DMS 273 treated with DMSO at 0.1 percent for 48 hours (cell line): ENCODE results near the gene TRIM23.
"Not testable (repeated sequence)": the region's sequence is repeated elsewhere in the genome, so short reads cannot be mapped to it uniquely, and the experiment has no call there.

ENCODE experiments used
- DNase-seq: peaks from one replicate; lab custom pipeline; 2025; lab: John Stamatoyannopoulos, UW

Gene TRIM23

DNA sequence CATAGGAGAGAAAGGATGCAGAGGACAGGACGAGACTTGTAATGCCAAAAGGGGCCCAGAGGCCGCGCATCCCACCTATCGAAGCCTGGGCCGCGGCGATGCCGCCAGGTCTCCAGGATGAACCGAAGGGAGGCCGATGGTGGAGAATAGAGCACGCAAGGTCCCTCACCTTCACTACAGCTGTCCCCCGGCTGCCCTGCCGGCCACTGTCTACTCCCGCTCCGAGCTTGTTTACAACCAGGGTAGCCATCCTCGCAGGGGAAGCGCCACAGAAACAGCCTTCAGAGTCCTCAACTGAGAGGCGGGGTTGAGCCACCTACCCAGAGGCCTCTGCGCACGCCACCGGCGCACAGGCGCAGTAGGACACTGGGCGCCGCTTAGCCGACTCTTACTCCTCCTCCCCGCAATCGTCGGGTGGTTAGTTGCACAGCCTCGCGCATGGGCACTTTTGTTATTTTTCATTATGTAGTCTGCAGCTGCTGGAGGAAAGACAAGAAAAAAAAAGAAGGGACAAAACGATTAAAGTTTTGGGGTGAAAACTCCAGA lies at the start of gene TRIM23:
Gene TRIM23, minus strand, starts transcription at position 309 of the 546 bp plus-strand sequence. Its CDS starts 59 bp downstream, at position 250.
- peak; percentile 91 for DNase-seq

DNA sequence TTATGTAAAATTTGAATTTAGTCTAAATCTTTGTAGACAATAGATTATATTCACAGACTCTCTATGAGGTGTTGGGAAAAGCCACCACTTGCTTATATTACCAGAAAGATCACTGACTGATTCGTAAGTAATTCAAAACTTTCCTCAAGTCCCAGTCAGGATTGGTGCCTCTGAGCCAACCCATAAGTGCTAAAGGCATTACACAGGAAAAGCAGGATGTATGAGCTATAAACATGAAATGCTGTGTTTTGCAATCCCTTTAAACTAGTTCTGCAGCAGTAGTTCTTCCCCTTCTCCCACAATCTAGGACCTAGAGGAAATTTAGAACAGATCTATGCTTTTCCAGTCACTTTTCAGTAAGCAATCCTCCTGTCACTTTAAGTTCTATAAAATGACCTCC lies 48.7 kb upstream of the TRIM23 start:
- no peak for DNase-seq

DNA sequence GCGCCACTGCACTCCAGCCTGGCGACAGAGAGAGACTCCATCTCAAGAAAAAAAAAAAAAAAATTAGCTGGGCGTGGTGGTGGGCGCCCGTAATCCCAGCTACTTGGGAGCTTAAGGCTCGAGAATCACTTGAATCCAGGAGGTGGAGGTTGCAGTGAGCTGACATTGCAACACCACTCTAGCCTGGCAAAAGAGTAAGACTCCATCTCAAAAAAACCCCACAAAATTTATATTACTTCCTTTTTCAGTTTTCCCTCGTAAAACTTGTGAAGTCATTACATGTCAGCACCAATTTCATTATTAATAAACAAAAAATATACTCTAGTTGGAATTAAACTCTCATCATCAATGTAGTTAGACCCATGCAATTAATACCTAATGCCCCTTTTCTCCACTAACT lies 44.6 kb upstream of the TRIM23 start:
- no peak for DNase-seq

GRCh38 chr5:65663804-65664521 lies 39.8 kb upstream of the TRIM23 start:
- DNase-seq, result no peak

DNA sequence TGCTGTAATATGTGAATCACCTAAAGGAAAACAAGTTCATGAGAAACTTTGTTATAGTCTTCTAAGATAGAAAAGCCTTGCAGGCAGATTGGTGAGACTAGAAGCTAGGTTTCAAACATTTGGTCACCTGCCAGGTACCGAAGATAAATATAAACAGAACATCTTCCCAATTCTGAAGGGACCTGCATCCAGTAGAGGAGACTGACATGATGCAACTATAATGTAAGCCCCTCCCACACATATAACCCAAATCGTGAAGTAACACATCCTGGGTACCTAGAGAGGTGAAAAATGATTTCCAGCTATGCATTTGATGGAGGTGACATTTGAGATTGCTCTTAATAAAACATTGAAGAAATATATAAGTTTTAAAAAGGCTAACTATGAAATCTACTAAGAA lies 30.6 kb upstream of the TRIM23 start:
- DNase-seq, result no peak

DNA sequence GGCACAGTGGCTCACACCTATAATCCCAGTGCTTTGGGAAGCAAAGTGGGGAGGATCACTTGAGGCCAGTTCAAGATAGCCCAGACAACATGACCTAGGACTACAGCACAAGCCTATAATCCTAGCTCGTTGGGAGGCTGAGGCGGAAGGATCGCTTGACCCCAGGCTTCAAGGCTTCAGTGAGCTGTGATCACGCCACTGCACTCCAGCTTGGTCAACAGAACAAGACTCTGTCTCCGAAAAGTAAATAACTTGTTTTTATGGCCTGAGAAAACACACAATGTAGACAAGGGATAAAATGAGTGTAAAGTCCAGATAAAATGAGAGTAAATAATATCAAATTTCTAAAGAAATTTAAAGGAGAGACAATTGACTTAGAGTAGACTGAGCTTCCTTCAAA lies 27.0 kb upstream of the TRIM23 start:
- no peak for DNase-seq

DNA sequence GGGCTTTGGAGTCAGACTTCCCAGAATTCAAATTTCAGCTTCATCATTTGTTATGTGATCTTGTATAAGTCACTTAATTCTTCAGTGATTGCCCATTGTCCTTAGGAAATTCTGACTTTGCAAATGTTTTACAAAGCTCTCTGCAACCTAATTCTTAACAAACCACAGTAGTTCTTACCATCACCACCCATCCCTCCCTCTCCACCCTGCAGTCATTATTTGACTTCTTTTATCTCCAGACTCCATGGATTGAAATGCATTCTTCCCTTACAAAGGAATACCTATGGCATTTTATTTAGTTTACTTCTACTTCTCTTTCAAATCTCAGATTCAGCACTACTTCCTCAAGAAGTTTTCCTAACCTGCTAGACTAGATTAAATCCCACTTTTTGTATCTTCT lies 23.8 kb upstream of the TRIM23 start:
- DNase-seq, result no peak

DNA sequence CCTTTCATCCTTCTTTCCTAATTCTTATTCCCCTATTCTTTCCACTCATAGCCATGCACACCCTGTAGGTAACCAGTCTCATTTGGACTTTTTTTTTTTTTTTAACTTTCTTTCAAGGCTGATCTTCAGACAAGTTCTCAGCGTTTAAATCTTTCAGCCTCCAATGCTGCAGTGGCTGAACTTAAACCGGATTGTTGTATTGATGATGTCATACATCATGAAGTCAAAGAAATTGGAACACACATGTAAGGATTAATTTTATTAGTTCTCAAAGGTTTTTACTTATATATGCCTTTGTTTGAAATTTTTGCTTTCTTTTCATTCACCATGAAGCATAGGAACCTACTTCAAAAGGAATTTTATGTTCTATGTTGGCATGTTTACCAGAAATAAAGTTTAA lies 22.8 kb upstream of the TRIM23 start:
- no peak for DNase-seq

- no peak for DNase-seq
These were observed 16.1 kb upstream of the TRIM23 start for GRCh38 chr5:65640240-65640639.

DNA sequence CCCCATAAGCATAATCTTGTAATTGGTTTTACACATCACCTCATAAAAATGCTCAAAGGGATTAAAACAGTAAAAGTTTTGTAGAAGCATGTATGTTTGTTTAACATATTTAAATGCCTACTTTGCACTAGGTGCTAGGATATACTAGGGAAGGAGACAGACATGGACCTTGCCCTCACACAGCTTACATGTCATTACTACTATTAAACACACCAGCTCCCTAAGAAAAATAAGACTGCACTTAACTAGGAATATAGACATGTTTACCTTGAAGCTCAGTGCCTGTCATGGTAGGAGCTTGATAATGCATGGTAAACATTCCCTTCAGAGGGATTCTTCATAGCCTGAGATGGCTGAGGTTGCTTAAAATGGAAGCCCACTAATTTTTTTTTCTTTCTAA lies 6.8 kb upstream of the TRIM23 start:
- DNase-seq, result no peak

GRCh38 chr5:65625743-65626142 lies 1.6 kb upstream of the TRIM23 start:
- DNase-seq, result no peak

- DNase-seq, result peak; percentile 91
These were observed 730 bp upstream of the TRIM23 start, which contains the start of the genes SHLD3 and TRAPPC13 for GRCh38 chr5:65624571-65625555. Gene SHLD3, plus strand, starts transcription at chr5:65625027. Its CDS starts 4,561 bp downstream, at chr5:65629588. Gene TRAPPC13, plus strand, starts transcription at chr5:65625027. Its CDS starts 34 bp downstream, at chr5:65625061.

GRCh38 chr5:65623482-65623881 lies 651 bp downstream of the TRIM23 start:
- no peak for DNase-seq

DNA sequence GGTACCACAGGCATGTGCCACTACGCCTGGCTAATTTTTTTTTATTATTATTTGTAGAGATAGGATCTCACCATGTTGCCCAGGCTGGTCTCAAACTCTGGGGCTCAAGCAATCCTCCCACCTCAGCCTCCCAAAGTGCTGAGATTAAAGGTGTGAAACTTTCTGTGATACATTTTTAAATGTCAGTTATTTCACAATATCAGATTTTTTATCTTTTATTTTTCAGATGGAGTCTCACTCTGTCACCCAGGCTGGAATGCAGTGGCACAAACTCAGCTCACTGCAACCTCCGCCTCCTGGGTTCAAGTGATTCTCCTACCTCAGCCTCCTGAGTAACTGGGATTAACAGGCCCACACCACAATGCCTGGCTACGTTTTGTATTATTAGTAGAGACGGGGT lies 2.2 kb downstream of the TRIM23 start:
- not testable (repeated sequence) for DNase-seq

GRCh38 chr5:65620021-65620420 lies 4.1 kb downstream of the TRIM23 start:
- no peak for DNase-seq

GRCh38 chr5:65612298-65612907 lies 11.7 kb downstream of the TRIM23 start:
- DNase-seq, result no peak

DNA sequence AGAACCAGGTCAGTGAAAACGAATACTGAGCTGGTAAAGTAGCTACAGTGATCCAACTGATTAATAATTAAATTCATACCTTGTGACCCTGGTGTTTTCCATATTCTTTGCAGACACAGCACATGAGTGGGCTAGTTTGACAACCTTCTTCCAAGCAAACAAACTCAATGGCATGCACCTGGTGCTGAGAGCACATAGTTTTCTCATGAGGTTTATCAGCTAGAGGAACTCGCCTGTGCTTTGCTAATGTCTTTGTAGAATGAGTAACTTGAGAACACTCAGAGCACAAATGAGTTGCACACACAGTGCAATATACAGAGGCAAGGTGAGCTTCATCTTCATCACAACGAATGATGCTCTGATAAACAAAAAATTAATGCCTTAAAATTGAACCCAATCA lies 12.6 kb downstream of the TRIM23 start:
- no peak for DNase-seq

DNA sequence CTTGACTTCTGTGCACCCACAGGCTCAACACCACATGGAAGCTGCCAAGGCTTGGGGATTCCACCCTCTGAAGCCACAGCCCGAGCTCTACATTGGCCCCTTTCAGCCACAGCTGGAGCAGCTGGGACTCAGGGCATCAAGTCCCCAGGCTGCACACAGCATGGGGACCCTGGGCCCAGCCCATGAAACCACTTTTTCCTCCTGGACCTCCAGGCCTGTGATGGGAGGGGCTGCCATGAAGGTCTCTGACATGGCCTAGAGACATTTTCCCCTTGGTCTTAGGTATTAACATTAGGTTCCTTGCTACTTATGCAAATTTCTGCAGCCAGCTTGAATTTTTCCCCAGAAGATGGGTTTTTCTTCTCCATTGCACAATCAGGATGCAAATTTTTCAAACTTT lies 22.4 kb downstream of the TRIM23 start:
- not testable (repeated sequence) for DNase-seq

- no peak for DNase-seq
These were observed 35.4 kb downstream of the TRIM23 start for GRCh38 chr5:65588694-65589093.

- no peak for DNase-seq
These were observed 47.0 kb downstream of the TRIM23 start for GRCh38 chr5:65577141-65577540.

DNA sequence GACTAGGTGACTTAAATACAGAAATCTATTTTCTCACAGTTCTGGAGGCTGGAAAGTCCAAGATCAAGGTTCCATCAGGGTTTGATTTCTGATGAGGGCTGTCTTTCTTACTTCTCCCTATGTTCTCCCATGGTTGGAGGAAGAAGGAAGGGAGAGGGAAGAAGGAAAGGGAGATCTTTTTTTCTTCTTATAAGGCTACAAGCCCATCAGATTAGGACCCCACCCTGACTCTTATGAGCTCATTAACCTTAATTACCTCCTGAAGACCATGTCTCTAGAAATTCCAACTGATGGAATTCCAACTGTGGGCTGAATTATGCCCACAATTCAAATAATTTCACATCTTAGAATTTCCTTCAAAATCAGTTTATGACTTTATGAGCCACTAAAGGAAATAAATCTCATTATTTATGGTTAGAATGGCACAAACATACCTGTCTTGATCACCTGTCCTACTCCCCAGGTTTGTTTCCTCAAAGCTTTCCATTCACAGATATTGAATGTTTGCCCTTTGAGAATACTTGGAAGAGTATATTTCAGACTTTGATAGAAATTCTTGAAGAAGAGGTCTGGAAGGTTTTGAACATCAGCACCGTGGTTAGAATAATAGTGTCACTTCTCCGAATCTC lies 53.4 kb downstream of the TRIM23 start:
- DNase-seq, result no peak

DNA sequence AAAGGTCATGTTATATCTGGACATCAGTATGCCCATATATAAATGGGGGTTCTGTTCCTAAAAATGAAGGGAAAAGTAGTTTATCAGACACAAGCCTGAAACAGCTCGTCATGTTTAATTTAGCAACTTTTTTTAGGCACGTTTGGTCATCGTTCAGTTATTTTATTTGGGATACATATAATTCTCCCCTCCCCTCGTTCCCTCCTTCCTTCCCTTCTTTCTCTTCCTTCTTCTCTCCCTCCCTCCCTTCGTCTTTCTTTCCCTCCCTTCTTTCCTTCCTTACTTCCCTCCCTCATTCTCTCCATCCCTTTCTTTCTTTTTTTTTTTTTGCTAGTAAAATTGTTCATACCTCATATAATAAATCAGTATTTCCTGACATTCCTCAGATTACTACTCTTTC lies 57.6 kb downstream of the TRIM23 start:
- DNase-seq, result no peak
